HuH-7 (cell line): ENCODE measurements around the gene DOK7.
A peak's percentile ranks its signal among the peaks of the same experiment; 100 is the strongest.

Experiments used
- DNase-seq: peaks from one replicate; pipeline ENCODE4 v3.0.0; 2011; ENCODE audit warnings: low spot score

Gene DOK7

GRCh38 chr4:3475713-3476260 is 12.7 kb downstream of the DOK7 start:
- no peak for DNase-seq

- DNase-seq = no peak
Observed at GRCh38 chr4:3476341-3476747, 13.2 kb downstream of the DOK7 start.

- no peak for DNase-seq
Observed at GRCh38 chr4:3476936-3477749, 14.0 kb downstream of the DOK7 start.

GRCh38 chr4:3477750-3478430 is 14.8 kb downstream of the DOK7 start:
- DNase-seq = no peak

GRCh38 chr4:3478446-3479357 is 15.6 kb downstream of the DOK7 start:
- no peak for DNase-seq

GRCh38 chr4:3479358-3480101 is 16.4 kb downstream of the DOK7 start:
- DNase-seq = no peak

- DNase-seq = peak; percentile 97
Observed at GRCh38 chr4:3480528-3481112, 17.5 kb downstream of the DOK7 start.

GRCh38 chr4:3481113-3481531 is 18.0 kb downstream of the DOK7 start:
- no peak for DNase-seq

- no peak for DNase-seq
Observed at GRCh38 chr4:3481783-3482393, 18.8 kb downstream of the DOK7 start.

GRCh38 chr4:3482707-3483106 is 19.6 kb downstream of the DOK7 start:
- no peak for DNase-seq

- DNase-seq = no peak
Observed at GRCh38 chr4:3483471-3483921, 20.4 kb downstream of the DOK7 start.

- DNase-seq = no peak
Observed at GRCh38 chr4:3484057-3484973, 21.2 kb downstream of the DOK7 start.

GRCh38 chr4:3485011-3485791 is 22.1 kb downstream of the DOK7 start:
- DNase-seq = no peak

- DNase-seq = no peak
Observed at GRCh38 chr4:3485886-3486540, 22.9 kb downstream of the DOK7 start.

- DNase-seq = no peak
Observed at GRCh38 chr4:3486541-3487540, 23.7 kb downstream of the DOK7 start.

- DNase-seq = no peak
Observed at GRCh38 chr4:3487861-3488260, 24.8 kb downstream of the DOK7 start.

- DNase-seq = no peak
Observed at GRCh38 chr4:3488820-3489219, 25.7 kb downstream of the DOK7 start.
